Neural cell (in vitro differentiated cells): ENCODE data around the gene FZD8.

Experiments
- EZH2 ChIP-seq: fragments of 200-600, 300-800 bp; shearing (Covaris generic), sonication (generic); IDR thresholded peaks from 2 replicates; pipeline ENCODE4 v1.6.1; 2014; ENCODE audit warnings: antibody characterized with exemption, low read length, borderline replicate concordance, mild to moderate bottlenecking; ENCODE audit not compliant: insufficient read depth, poor library complexity, severe bottlenecking
- MXI1 ChIP-seq: fragments of 450-650 bp; conservative IDR thresholded peaks from 2 replicates; pipeline ENCODE4 v1.6.1; 2014; ENCODE audit warnings: antibody characterized with exemption, mild to moderate bottlenecking; ENCODE audit not compliant: poor library complexity, severe bottlenecking
- POLR2AphosphoS5 ChIP-seq: IDR thresholded peaks from 2 replicates; pipeline ENCODE4 v1.6.1; 2012
- TAF1 ChIP-seq: IDR thresholded peaks from 2 replicates; pipeline ENCODE4 v1.6.1; 2012; ENCODE audit warnings: low read depth
- TF ChIP-seq, protein P1 (sequence below): fragments of 450-650 bp; IDR thresholded peaks from 2 replicates; pipeline ENCODE4 v1.5.1; 2014; ENCODE audit warnings: antibody characterized with exemption, mild to moderate bottlenecking, moderate library complexity; ENCODE audit not compliant: poor library complexity, severe bottlenecking

DNA sequence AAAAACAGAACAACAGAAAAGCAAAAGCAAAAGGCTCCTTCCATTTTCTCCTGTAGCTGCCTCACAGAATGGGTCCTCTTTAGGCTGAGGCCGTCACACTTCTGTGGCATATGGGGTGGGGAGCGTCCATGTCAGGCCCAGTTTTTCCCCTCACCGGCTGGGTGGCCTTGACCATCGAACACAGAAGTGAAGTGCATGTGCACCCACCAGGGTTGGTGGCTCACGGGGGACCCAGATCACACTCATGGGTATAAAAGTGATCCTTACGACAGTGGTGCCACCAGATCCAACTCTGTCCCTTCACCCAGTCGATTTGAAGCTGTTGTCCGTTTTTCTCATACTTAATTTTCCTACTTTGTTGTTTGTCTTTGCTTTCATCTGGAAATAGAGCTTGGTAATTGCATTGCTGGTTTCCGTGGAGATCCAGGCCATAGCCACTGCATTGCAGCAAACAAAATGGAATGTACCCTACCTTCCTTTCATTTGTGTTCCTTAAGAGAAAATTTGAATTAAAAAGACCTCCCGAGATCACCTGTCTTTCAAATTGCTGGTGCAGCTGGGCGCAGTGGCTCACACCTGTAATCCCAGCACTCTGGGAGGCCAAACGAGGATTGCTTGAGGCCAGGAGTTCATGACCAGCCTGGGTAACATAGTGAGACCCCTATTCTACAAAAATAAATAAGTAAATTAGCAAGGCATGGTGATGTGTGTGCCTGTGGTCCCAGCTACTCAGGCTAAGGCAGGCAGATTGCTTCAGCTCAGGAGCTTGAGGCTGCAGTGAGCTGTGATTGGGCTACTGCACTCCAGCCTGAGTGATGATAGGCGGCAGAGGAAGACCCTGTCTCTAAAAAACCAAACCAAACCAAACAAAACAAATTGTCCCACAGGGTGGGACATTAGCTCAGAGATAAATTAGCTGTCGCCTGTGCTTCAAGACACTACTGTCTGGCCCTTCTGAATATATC, 47.7 kb downstream of the FZD8 start:
- TF ChIP-seq, protein P1, sequence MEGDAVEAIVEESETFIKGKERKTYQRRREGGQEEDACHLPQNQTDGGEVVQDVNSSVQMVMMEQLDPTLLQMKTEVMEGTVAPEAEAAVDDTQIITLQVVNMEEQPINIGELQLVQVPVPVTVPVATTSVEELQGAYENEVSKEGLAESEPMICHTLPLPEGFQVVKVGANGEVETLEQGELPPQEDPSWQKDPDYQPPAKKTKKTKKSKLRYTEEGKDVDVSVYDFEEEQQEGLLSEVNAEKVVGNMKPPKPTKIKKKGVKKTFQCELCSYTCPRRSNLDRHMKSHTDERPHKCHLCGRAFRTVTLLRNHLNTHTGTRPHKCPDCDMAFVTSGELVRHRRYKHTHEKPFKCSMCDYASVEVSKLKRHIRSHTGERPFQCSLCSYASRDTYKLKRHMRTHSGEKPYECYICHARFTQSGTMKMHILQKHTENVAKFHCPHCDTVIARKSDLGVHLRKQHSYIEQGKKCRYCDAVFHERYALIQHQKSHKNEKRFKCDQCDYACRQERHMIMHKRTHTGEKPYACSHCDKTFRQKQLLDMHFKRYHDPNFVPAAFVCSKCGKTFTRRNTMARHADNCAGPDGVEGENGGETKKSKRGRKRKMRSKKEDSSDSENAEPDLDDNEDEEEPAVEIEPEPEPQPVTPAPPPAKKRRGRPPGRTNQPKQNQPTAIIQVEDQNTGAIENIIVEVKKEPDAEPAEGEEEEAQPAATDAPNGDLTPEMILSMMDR, result no peak
- TF ChIP-seq POLR2AphosphoS5 (no peak), EZH2 (no peak), MXI1 (no peak), TAF1 (no peak)
